ENCODE measurements around the gene EAPP.

- TF ChIP-seq, protein P1, sequence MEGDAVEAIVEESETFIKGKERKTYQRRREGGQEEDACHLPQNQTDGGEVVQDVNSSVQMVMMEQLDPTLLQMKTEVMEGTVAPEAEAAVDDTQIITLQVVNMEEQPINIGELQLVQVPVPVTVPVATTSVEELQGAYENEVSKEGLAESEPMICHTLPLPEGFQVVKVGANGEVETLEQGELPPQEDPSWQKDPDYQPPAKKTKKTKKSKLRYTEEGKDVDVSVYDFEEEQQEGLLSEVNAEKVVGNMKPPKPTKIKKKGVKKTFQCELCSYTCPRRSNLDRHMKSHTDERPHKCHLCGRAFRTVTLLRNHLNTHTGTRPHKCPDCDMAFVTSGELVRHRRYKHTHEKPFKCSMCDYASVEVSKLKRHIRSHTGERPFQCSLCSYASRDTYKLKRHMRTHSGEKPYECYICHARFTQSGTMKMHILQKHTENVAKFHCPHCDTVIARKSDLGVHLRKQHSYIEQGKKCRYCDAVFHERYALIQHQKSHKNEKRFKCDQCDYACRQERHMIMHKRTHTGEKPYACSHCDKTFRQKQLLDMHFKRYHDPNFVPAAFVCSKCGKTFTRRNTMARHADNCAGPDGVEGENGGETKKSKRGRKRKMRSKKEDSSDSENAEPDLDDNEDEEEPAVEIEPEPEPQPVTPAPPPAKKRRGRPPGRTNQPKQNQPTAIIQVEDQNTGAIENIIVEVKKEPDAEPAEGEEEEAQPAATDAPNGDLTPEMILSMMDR (IDR thresholded peaks at IDR 0.05), result no peak
- no peak for TF ChIP-seq POLR2A (IDR thresholded peaks at IDR 0.05)
These were observed 72.8 kb downstream of the EAPP start for GRCh38 chr14:34466691-34467090.

All from heart left ventricle (tissue), 13 donors.